Calu3 (cell line): ENCODE data around the gene MRPS7. TPM values are rescaled to one million over a fixed set of nuclear protein-coding genes. Genes with fewer than 3 reads are reported as not detected.
"Not testable (repeated sequence)": the region's sequence is repeated elsewhere in the genome, so short reads cannot be mapped to it uniquely, and the experiment has no call there.

Source experiments
- BruUV-seq: library from RNA; stranded (reverse); fragments of 400-500 nt; replicated peaks from 2 replicates; lab custom pipeline; 2021; lab: Mats Ljungman, UMichigan
- CTCF ChIA-PET: fragments of 300-600 bp; sonication (Branson Sonifier 250); formaldehyde crosslinking; loops from one replicate; lab custom pipeline; 2022; ENCODE audit warnings: antibody characterized with exemption; lab: Charles Lee
- DNase-seq: peaks from one replicate; pipeline ENCODE4 v3.0.0; 2022
- H3K27ac Mint-ChIP-seq: one replicate; pipeline ENCODE4 v1.8.0; 2022; ENCODE audit warnings: mixed read lengths; ENCODE audit not compliant: unreplicated experiment
- H3K27me3 Mint-ChIP-seq: one replicate; pipeline ENCODE4 v1.8.0; 2022; ENCODE audit warnings: mixed read lengths; ENCODE audit not compliant: unreplicated experiment
- H3K36me3 Mint-ChIP-seq: one replicate; pipeline ENCODE4 v1.8.0; 2022; ENCODE audit warnings: mild to moderate bottlenecking, moderate library complexity, mixed read lengths; ENCODE audit not compliant: insufficient read depth, unreplicated experiment
- H3K4me1 Mint-ChIP-seq: one replicate; pipeline ENCODE4 v1.8.0; 2022; ENCODE audit warnings: mild to moderate bottlenecking, low read depth, mixed read lengths; ENCODE audit not compliant: unreplicated experiment
- H3K4me3 Mint-ChIP-seq: one replicate; pipeline ENCODE4 v1.8.0; 2022; ENCODE audit warnings: mild to moderate bottlenecking, low read depth, moderate library complexity, mixed read lengths; ENCODE audit not compliant: unreplicated experiment
- H3K9me3 Mint-ChIP-seq: one replicate; pipeline ENCODE4 v1.8.0; 2022; ENCODE audit warnings: low read depth, mixed read lengths; ENCODE audit not compliant: unreplicated experiment
- intact Hi-C: fragments of 100-400 bp; cut with micrococcal nuclease; formaldehyde crosslinking; loops from one replicate; pipeline ENCODE4 v1.10.0; 2022; ENCODE audit not compliant: unreplicated experiment
- total RNA-seq: library from RNA; stranded (reverse); gene quantifications from 2 replicates; pipeline ENCODE4 v1.2.3, GENCODE V29; 2022
- TF ChIP-seq, protein P1 (sequence below): fragments of 200-600 bp; IDR thresholded peaks from one replicate; pipeline ENCODE4 v1.8.0; 2022; ENCODE audit warnings: antibody characterized with exemption; ENCODE audit not compliant: unreplicated experiment

The MRPS7 gene
- total RNA-seq, 1 experiment from 2014 or later: 62.0 TPM

- peaks cover 15% of the 10 kb centered on the region for H3K4me1 Mint-ChIP-seq
- CTCF ChIA-PET: no interaction called here
- H3K27ac Mint-ChIP-seq: no peak overlapping the region
- no peaks in the 10 kb centered on the region for H3K9me3 Mint-ChIP-seq
- TF ChIP-seq, protein P1, sequence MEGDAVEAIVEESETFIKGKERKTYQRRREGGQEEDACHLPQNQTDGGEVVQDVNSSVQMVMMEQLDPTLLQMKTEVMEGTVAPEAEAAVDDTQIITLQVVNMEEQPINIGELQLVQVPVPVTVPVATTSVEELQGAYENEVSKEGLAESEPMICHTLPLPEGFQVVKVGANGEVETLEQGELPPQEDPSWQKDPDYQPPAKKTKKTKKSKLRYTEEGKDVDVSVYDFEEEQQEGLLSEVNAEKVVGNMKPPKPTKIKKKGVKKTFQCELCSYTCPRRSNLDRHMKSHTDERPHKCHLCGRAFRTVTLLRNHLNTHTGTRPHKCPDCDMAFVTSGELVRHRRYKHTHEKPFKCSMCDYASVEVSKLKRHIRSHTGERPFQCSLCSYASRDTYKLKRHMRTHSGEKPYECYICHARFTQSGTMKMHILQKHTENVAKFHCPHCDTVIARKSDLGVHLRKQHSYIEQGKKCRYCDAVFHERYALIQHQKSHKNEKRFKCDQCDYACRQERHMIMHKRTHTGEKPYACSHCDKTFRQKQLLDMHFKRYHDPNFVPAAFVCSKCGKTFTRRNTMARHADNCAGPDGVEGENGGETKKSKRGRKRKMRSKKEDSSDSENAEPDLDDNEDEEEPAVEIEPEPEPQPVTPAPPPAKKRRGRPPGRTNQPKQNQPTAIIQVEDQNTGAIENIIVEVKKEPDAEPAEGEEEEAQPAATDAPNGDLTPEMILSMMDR: no peak
- DNase-seq: no peak
- H3K27me3 Mint-ChIP-seq: no peaks in the 10 kb centered on the region
- no TSS peak for BruUV-seq
- intact Hi-C loops: no loop called here
- no peak overlapping the region for H3K4me3 Mint-ChIP-seq
- peaks cover 48% of the 10 kb centered on the region for H3K36me3 Mint-ChIP-seq
Measured at GRCh38 chr17:75272848-75273184, 11.1 kb downstream of the MRPS7 start.

DNA sequence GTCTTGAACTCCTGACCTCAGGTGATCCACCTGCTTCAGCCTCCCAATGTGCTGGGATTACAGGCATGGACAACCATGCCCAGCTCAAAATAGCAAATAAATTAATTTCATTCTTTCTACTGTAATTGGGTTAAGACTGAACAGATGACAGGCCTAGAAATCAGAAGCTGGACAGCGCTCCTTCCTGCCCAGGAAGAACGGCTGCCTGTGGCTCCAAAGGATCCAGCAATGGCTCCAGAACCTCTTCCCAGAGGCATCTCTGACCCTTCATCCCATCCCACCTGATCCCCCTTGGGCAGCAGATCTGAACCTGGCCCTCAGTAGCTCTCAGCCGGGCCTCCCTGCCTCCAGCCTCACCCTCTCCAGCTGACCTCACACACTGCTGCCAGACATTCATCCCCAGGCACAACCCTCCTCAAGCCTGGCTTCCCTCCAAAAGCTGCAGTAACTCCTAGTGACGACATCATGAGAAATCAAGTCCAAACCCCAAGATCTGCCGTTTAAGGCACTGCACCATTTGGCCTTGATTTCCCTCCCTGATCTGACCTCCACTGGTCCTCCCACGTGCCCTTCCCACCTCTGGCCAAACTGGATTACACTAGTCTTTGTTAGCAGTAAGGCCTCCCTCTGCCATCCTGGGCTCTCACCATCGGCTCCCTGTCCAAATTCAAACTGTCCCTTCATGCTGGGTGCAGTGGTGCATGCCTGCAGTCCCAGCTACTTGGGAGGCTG, 12.5 kb downstream of the MRPS7 start:
- Mint-ChIP-seq H3K27ac (no peak overlapping the region), H3K4me1 (peaks cover 16% of the 10 kb centered on the region), H3K27me3 (no peaks in the 10 kb centered on the region), H3K9me3 (no peaks in the 10 kb centered on the region), H3K36me3 (peaks cover 48% of the 10 kb centered on the region), H3K4me3 (no peak overlapping the region)
- intact Hi-C loops: no loop called here
- TF ChIP-seq, protein P1: no peak
- no TSS peak for BruUV-seq
- DNase-seq: no peak
- CTCF ChIA-PET: interaction anchor here (0.6 kb wide), 1 partner anchor 137 kb away, joined by 3 read pairs; no protein-coding TSS in a partner anchor

- Mint-ChIP-seq H3K4me3 (no peak overlapping the region), H3K9me3 (no peaks in the 10 kb centered on the region), H3K36me3 (peaks cover 21% of the 10 kb centered on the region), H3K27ac (no peak overlapping the region), H3K27me3 (no peaks in the 10 kb centered on the region), H3K4me1 (peaks cover 7% of the 10 kb centered on the region)
- no TSS peak for BruUV-seq
- CTCF ChIA-PET: interaction anchor here (0.6 kb wide), 1 partner anchor 11 kb away, joined by 4 read pairs; the partner anchor contains the start of gene SLC25A19
- DNase-seq: no peak
- TF ChIP-seq, protein P1: no peak
- intact Hi-C loops: no loop called here
Measured at GRCh38 chr17:75277664-75278071, 16.0 kb downstream of the MRPS7 start.

DNA sequence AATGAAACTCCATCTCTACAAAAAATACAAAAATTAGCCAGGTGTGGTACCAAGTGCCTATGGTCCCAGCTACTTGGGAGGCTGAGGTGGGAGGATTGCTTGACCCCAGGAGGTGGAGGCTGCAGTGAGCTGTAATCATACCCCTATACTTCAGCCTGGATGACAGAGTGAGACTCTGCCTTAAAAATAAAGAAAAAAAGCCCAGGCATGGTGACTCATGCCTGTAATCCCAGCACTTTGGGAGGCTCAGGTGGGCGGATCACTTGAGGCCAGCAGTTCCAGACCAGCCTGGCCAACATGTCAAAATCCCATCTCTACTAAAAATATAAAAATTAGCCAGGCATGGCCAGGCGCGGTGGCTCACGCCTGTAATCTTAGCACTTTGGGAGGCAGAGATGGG, 18.5 kb downstream of the MRPS7 start:
- H3K27me3 Mint-ChIP-seq, DNase-seq, H3K27ac Mint-ChIP-seq, BruUV-seq, H3K4me3 Mint-ChIP-seq, intact Hi-C loops, H3K9me3 Mint-ChIP-seq, H3K4me1 Mint-ChIP-seq: not testable (repeated sequence)
- CTCF ChIA-PET: interaction anchor here (0.6 to 1.3 kb wide), 3 partner anchors 9 to 126 kb away, joined by 3 to 4 read pairs (median 3); partner anchors contain the start of genes GRB2, MIF4GD and SLC25A19
- peaks cover 18% of the 10 kb centered on the region for H3K36me3 Mint-ChIP-seq

DNA sequence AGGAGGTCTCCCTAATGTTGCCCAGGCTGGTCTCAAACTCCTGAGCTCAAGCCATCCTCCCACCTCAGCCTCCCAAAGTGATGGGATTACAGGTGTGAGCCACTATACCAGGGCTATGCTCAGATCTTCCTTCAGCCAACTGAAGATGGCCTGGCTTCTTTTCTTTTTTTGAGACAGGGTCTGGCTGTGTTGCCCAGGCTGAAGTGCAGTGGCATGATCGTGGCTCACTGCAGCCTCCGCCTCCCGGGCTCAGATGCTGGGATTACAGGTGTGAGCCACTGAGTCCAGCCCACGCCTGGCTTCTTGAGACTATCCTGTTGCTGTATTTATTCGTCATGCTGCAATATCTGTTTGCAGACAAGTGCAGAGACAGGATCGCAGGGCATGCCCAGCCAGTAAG, 23.4 kb downstream of the MRPS7 start:
- Mint-ChIP-seq H3K4me1 (peaks cover 9% of the 10 kb centered on the region), H3K4me3 (no peak overlapping the region), H3K36me3 (peaks cover 27% of the 10 kb centered on the region), H3K27me3 (no peaks in the 10 kb centered on the region), H3K9me3 (no peaks in the 10 kb centered on the region), H3K27ac (no peak overlapping the region)
- CTCF ChIA-PET: interaction anchor here (0.6 kb wide), 1 partner anchor 324 kb away, joined by 3 read pairs; no protein-coding TSS in a partner anchor
- no peak for DNase-seq
- intact Hi-C loops: no loop called here
- TF ChIP-seq, protein P1: no peak
- BruUV-seq: no TSS peak
